ENCODE results near the gene CLDN7. TPM values are rescaled to one million over a fixed set of nuclear protein-coding genes. Genes with fewer than 3 reads are reported as not detected.

Gene CLDN7
- total RNA-seq, 1 donor from 2014 or later = 0.27 TPM

DNA sequence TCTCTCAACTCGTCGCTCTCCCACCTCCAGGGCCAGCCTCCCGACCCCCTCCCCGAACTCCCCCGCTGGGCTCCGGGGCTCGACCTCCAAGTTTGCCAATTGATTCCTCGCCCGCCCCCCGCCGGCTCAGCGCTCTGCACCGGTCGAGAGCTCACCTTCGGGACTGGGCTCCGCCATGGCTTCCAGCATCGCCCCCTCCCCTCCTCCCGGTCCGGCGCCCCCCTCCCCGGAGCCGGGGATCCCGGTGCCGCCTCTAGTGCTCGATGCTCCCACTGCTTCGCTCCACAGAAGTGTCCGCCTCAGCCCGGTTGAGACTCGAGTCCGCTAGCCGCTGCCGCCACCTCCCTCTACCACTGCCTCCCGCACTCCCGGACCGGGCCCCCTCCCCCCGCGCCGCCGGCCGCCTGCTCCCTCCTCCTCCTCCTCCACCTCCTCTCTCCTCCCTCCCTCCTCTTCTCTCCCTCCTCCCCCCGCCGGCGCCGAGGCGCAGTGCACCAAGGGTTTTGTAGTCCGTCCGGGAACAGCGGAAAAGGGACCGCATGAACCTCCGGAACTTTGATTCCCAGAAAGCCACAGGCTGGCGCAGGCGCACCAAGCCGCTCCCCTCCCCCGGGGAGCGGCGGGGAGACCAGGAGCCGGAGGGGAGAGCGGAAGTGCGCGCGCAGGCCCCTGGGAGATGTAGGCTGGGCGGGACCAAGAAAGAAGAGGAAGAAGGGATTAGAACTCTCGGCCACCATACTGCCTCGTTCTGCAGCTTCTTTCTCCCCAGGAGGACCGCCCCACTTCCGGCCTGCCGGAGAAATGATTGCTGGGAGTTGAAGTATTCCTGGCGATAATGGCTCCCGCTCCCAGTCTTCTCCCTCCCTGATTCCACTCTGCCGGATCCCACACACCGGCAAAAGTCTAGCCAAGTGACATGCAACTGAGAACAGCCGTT, 22.9 kb downstream of the CLDN7 start, which contains the start of gene PHF23:
Gene PHF23, minus strand, starts transcription at position 367 of the 937 bp plus-strand sequence. Its CDS starts 178 bp downstream, at position 189.
- peaks cover 43% of the 10 kb centered on the region for H3K36me3 Mint-ChIP-seq (ENCODE audit: unreplicated experiment)
- peaks cover 59% of the 10 kb centered on the region for H3K4me1 Mint-ChIP-seq (ENCODE audit: unreplicated experiment)

DNA sequence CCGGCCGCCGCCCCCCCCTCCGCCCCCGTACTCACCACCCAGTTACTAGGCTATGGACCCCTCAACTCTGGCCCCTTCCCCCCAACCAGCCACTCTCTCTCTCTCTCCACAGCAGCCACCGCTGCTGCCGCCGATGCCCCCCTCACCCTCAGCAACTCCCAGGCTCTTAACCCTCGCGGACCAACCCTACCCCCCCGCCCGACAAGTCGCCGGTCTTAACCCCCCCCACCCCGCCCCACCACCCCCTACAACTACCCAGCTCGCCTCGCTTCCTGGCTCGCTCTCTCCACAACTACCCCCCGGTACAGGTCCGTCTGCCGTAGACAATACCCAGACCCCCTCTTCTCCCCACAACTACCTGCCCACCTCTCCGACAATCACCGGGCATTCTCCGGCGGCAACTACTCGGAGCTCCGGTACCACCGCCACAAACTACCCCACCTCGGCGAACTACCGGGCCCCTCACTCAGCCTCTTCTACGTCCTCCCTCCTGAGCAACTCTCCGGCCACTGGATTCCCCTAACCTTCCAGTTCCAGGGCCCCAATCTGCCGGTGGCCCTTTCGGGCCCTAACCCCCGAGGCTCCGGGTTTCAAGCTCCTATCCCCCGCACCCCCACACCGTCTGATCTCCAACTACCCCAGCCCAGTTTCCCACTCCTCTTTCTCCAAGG, 23.7 kb downstream of the CLDN7 start:
- Mint-ChIP-seq H3K4me3 (ENCODE audit: unreplicated experiment) (peak overlapping the region; percentile 99), H3K9me3 (ENCODE audit: unreplicated experiment) (no peaks in the 10 kb centered on the region), H3K36me3 (ENCODE audit: unreplicated experiment) (peaks cover 42% of the 10 kb centered on the region), H3K27ac (ENCODE audit: unreplicated experiment) (peak overlapping the region; percentile 93), H3K4me1 (ENCODE audit: unreplicated experiment) (peaks cover 59% of the 10 kb centered on the region), H3K27me3 (ENCODE audit: unreplicated experiment) (no peaks in the 10 kb centered on the region)
- TF ChIP-seq CTCF (IDR thresholded peaks at IDR 0.05) = no peak
- no peak for DNase-seq (ENCODE audit: extremely low spot score, unreplicated experiment)

More for the DNA sequence above, 22.9 kb downstream of the CLDN7 start, which contains the start of gene PHF23:
- no peaks in the 10 kb centered on the region for H3K9me3 Mint-ChIP-seq (ENCODE audit: unreplicated experiment)
- no peaks in the 10 kb centered on the region for H3K27me3 Mint-ChIP-seq (ENCODE audit: unreplicated experiment)
- H3K4me3 Mint-ChIP-seq (ENCODE audit: unreplicated experiment) = peak within 1 kb of the TSS; percentile 99
- peak; percentile 100 for DNase-seq (ENCODE audit: extremely low spot score, unreplicated experiment)
- H3K27ac Mint-ChIP-seq (ENCODE audit: unreplicated experiment) = peak within 1 kb of the TSS; percentile 93
- no peak for TF ChIP-seq CTCF (IDR thresholded peaks at IDR 0.05)

- H3K9me3 Mint-ChIP-seq (ENCODE audit: unreplicated experiment) = no peaks in the 10 kb centered on the region
- peak overlapping the region; percentile 99 for H3K4me3 Mint-ChIP-seq (ENCODE audit: unreplicated experiment)
- H3K27ac Mint-ChIP-seq (ENCODE audit: unreplicated experiment) = peak overlapping the region; percentile 68
- peaks cover 40% of the 10 kb centered on the region for H3K36me3 Mint-ChIP-seq (ENCODE audit: unreplicated experiment)
- no peak for TF ChIP-seq CTCF (IDR thresholded peaks at IDR 0.05)
- H3K4me1 Mint-ChIP-seq (ENCODE audit: unreplicated experiment) = peaks cover 59% of the 10 kb centered on the region
- no peaks in the 10 kb centered on the region for H3K27me3 Mint-ChIP-seq (ENCODE audit: unreplicated experiment)
- DNase-seq (ENCODE audit: extremely low spot score, unreplicated experiment) = peak; percentile 90
Observed at GRCh38 chr17:7237761-7238419, 24.4 kb downstream of the CLDN7 start.

- DNase-seq (ENCODE audit: extremely low spot score, unreplicated experiment) = no peak
- no peak for TF ChIP-seq CTCF (IDR thresholded peaks at IDR 0.05)
- peak overlapping the region; percentile 68 for H3K27ac Mint-ChIP-seq (ENCODE audit: unreplicated experiment)
- peak overlapping the region; percentile 99 for H3K4me3 Mint-ChIP-seq (ENCODE audit: unreplicated experiment)
- H3K27me3 Mint-ChIP-seq (ENCODE audit: unreplicated experiment) = no peaks in the 10 kb centered on the region
- H3K4me1 Mint-ChIP-seq (ENCODE audit: unreplicated experiment) = peaks cover 63% of the 10 kb centered on the region
- peaks cover 40% of the 10 kb centered on the region for H3K36me3 Mint-ChIP-seq (ENCODE audit: unreplicated experiment)
- no peaks in the 10 kb centered on the region for H3K9me3 Mint-ChIP-seq (ENCODE audit: unreplicated experiment)
Observed at GRCh38 chr17:7237266-7237760, 25.0 kb downstream of the CLDN7 start.
